HFF-Myc (cell line): ENCODE measurements around the gene GRM7.

Experiments
- DNase-seq: peaks from one replicate; pipeline ENCODE4 v3.0.0-alpha.2; 2011; ENCODE audit warnings: low read depth; ENCODE audit errors: extremely low read depth
- H3K4me3 ChIP-seq: replicated peaks from 2 replicates; pipeline ENCODE4 v1.5.1; 2011; ENCODE audit warnings: low read depth, mild to moderate bottlenecking, control low read depth, low read length
- TF ChIP-seq, protein P1 (sequence below): IDR thresholded peaks from 2 replicates; pipeline ENCODE4 v1.5.1; 2012; ENCODE audit warnings: mild to moderate bottlenecking, low read depth, low read length, control low read depth; ENCODE audit errors: missing control alignments

Gene GRM7

DNA sequence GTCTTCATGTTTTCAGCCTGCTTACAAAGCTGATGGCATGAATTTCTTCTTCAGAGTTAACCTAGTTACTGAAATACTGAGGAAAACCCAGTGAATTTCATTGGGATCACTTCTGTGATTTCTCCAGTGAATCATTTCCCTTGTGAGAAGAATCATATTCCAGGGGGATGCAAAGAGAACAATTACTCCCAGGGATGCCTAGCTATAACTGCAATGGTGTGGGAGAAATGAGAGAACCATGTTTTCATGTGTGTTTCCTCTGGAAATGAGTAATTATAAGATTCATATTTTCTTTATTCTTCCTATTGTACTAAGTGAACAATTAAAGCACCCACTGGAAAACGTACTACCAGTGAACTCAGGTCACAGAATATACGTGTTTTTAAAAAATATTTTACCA lies 485.4 kb downstream of the GRM7 start:
- TF ChIP-seq, protein P1, sequence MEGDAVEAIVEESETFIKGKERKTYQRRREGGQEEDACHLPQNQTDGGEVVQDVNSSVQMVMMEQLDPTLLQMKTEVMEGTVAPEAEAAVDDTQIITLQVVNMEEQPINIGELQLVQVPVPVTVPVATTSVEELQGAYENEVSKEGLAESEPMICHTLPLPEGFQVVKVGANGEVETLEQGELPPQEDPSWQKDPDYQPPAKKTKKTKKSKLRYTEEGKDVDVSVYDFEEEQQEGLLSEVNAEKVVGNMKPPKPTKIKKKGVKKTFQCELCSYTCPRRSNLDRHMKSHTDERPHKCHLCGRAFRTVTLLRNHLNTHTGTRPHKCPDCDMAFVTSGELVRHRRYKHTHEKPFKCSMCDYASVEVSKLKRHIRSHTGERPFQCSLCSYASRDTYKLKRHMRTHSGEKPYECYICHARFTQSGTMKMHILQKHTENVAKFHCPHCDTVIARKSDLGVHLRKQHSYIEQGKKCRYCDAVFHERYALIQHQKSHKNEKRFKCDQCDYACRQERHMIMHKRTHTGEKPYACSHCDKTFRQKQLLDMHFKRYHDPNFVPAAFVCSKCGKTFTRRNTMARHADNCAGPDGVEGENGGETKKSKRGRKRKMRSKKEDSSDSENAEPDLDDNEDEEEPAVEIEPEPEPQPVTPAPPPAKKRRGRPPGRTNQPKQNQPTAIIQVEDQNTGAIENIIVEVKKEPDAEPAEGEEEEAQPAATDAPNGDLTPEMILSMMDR, result no peak
- no peak for DNase-seq
- H3K4me3 ChIP-seq, result no peak overlapping the region

- TF ChIP-seq, protein P1, result no peak
Measured at GRCh38 chr3:7357101-7357500, 496.2 kb downstream of the GRM7 start.

GRCh38 chr3:7367968-7368367 lies 507.1 kb downstream of the GRM7 start:
- no peak overlapping the region for H3K4me3 ChIP-seq
- DNase-seq, result no peak
- TF ChIP-seq, protein P1, result no peak

More at GRCh38 chr3:7357101-7357500, 496.2 kb downstream of the GRM7 start:
- no peak overlapping the region for H3K4me3 ChIP-seq
- no peak for DNase-seq

GRCh38 chr3:7368597-7368996 lies 507.7 kb downstream of the GRM7 start:
- DNase-seq, result no peak
- TF ChIP-seq, protein P1, result no peak
- no peak overlapping the region for H3K4me3 ChIP-seq

GRCh38 chr3:7371693-7372572 lies 511.0 kb downstream of the GRM7 start:
- no peak for DNase-seq
- TF ChIP-seq, protein P1, result no peak
- H3K4me3 ChIP-seq, result no peak overlapping the region

DNA sequence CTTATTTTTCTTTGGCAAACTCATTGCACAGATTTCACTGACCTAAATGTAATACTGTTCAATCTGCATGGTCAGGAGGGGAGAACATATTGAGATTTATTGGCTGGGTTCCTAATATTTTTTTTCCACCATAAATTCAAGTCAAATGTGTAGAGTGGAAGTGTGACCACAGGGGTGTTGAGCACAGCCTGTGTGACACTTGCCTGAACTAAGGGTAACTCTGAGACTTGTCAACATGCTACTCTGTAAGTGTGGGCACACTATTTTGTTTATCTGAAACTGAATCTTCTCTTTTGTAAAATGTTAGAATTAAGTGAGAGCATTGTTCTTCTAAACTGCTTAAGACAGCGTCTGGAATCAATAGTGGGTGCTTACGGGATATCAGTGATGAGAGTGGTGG lies 516.2 kb downstream of the GRM7 start:
- no peak for DNase-seq
- TF ChIP-seq, protein P1, result no peak
- H3K4me3 ChIP-seq, result no peak overlapping the region
